Thyroid gland (tissue), 4 donors: ENCODE data around the gene HTR4. TPM values are rescaled to one million over a fixed set of nuclear protein-coding genes. Genes with fewer than 3 reads are reported as not detected.

Source experiments
- DNase-seq, 2 donors: peaks; one replicate each; pipeline ENCODE4 v3.0.0-alpha.2; 2019
- H3K27ac ChIP-seq, 3 donors: fragments of 200-600 bp; sonication (generic); 1 replicate in 2 of 3; 2 replicates in 1 of 3; pipeline ENCODE4 v1.5.1; 2016 to 2019; ENCODE audit warnings: mild to moderate bottlenecking in 1 of 3, moderate library complexity in 1 of 3
- H3K27me3 ChIP-seq: fragments of 200-600 bp; sonication (generic); one replicate; pipeline ENCODE4 v1.5.1; 2019
- H3K36me3 ChIP-seq, 2 donors: fragments of 200-600 bp; sonication (generic); one replicate each; pipeline ENCODE4 v1.5.1; 2016 to 2019
- H3K4me1 ChIP-seq, 2 donors: fragments of 200-600 bp; sonication (generic); one replicate each; pipeline ENCODE4 v1.5.1; 2017 to 2019
- H3K4me3 ChIP-seq, 3 donors: fragments of 200-600 bp; sonication (generic); replicated peaks in 1 of 3; 1 replicate in 2 of 3; 2 replicates in 1 of 3; pipeline ENCODE4 v1.5.1; 2016; ENCODE audit warnings: mild to moderate bottlenecking in 1 of 3
- H3K9me3 ChIP-seq: fragments of 200-600 bp; sonication (generic); one replicate; pipeline ENCODE4 v1.5.1; 2017
- CTCF ChIP-seq, 6 experiments: fragments of 200-600 bp in 3 of 6; fragments of 450-650 bp in 3 of 6; sonication (generic) in 3 of 6; IDR thresholded peaks; one replicate each; pipeline ENCODE4 v1.5.1; 2016 to 2019; ENCODE audit warnings: antibody characterized with exemption in 6 of 6, mild to moderate bottlenecking in 2 of 6, inconsistent platforms in 1 of 6, moderate library complexity in 1 of 6
- POLR2A ChIP-seq, 2 donors: fragments of 450-650 bp; IDR thresholded peaks; one replicate each; pipeline ENCODE4 v1.6.1; 2017; ENCODE audit warnings: antibody characterized with exemption in 2 of 2, mild to moderate bottlenecking in 2 of 2, moderate library complexity in 1 of 2
- WGBS, 2 donors: methylation state at CpG; one replicate each; pipeline ENCODE4 v1.1.5; 2017; 5-methylcytosine and 5-hydroxymethylcytosine counted together
- intact Hi-C: fragments of 100-400 bp; cut with DNase I; formaldehyde crosslinking; loops from one replicate; pipeline ENCODE4 v1.15.1; 2023
- total RNA-seq, 4 donors: library from RNA; depleted of rRNA; stranded (reverse); fragments of >200 nt; gene quantifications; one replicate each; pipeline ENCODE4 v1.2.3, GENCODE V29; 2016

Gene HTR4
- total RNA-seq, 4 donors from 2014 or later, result not detected

DNA sequence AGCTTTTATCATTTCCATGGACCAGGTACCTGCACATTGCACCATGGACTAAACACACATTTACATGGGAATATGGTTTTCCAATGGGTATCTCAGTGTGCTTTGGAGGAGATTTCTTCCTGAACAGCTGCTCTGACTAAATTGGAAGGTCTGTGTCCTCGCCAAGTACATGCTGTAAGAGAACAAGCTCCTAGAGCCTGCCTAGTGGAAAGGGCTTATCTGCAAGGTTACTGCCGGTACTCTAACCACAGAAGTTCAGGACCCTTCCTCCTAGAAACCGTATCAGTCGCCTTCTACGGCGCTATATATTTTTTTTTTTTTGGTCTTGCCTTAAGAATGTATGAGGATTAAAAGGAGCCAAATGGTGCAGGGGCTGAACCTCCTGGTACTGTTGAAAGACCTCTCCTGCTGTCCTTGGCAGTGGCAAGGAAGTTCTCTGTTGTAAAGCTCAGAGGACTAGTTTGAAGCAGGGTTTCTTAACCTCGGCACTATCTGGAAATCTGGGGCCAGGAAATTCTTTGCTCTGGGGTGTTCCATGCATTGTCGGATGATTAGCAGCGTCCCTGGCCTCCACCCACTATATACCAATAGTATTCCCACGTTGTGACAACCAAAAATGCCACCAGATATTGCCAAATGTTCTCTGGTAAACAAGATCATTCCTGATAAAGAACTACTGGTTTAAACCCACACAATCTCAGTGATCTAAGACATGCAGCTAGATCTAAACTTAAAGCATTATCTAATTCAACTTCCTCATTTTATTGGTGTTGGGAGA is 163.1 kb downstream of the HTR4 start:
- TF ChIP-seq POLR2A (IDR thresholded peaks at IDR 0.05), result no peak
- TF ChIP-seq CTCF (IDR thresholded peaks at IDR 0.05), result no peak
- intact Hi-C loops, result no loop called here
- 63 to 72% methylated on average over 10 of the region's 10 CpGs for WGBS, 2 donors

DNA sequence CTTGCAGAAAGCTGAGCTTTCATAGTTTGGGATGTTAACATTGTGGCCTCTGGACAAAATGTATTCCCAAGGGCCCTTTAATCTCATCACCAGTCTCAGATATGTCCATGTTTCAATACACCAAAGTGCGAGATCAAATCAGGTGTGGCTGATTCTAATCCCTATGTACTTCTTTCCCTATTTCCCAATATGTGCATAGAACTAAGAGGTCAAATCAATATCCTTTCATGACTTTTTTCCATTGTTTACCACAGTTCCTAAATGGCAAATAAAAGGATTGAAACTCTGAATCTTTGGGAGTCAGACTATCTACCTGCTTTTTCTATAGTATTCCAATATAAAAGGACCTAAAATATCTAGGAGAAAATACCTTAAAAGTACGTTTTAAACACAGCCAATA is 165.6 kb downstream of the HTR4 start:
- H3K36me3 ChIP-seq, result no peaks in the 10 kb centered on the region
- no peaks in the 10 kb centered on the region for H3K27me3 ChIP-seq
- H3K27ac ChIP-seq, result no peak overlapping the region
- intact Hi-C loops, result no loop called here
- no peaks in the 10 kb centered on the region for H3K9me3 ChIP-seq
- no peak overlapping the region for H3K4me3 ChIP-seq
- no peak for TF ChIP-seq POLR2A (IDR thresholded peaks at IDR 0.05)
- no peak for TF ChIP-seq CTCF (IDR thresholded peaks at IDR 0.05)
- H3K4me1 ChIP-seq, result no peaks in the 10 kb centered on the region
- no peak for DNase-seq
- WGBS, 2 donors, result 73 to 83% methylated on average over 2 of the region's 2 CpGs

More for the DNA sequence above, 163.1 kb downstream of the HTR4 start:
- Histone ChIP-seq H3K4me3 (no peak overlapping the region), H3K4me1 (no peaks in the 10 kb centered on the region), H3K9me3 (no peaks in the 10 kb centered on the region), H3K27ac (no peak overlapping the region), H3K36me3 (no peaks in the 10 kb centered on the region), H3K27me3 (no peaks in the 10 kb centered on the region)
- no peak for DNase-seq

DNA sequence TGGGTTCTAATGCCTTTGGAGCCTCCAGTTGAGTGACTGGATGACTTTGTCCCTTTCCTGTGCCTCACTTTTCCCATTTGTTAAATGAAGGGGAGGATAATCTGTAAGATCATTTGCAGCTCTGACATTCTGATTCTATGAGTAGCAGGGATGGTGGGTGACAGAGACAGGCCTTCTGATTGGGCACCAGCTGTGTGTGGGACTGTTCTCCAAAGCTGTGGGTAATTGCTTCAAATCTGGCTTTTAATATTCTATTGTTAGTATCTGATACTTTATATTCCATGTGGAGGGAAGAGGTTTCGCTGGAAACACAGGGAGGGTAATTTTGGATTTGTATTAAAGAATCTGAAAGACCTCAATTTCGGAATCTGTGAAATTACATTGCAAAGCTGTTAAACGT is 167.9 kb downstream of the HTR4 start:
- TF ChIP-seq POLR2A (IDR thresholded peaks at IDR 0.05) (no peak), CTCF (IDR thresholded peaks at IDR 0.05) (no peak)
- Histone ChIP-seq H3K9me3 (no peaks in the 10 kb centered on the region), H3K4me3 (no peak overlapping the region), H3K36me3 (no peaks in the 10 kb centered on the region), H3K27me3 (no peaks in the 10 kb centered on the region), H3K27ac (no peak overlapping the region), H3K4me1 (no peaks in the 10 kb centered on the region)
- 80% methylated on average over 3 of the region's 3 CpGs for WGBS, 2 donors
- intact Hi-C loops, result no loop called here
- DNase-seq, result no peak

DNA sequence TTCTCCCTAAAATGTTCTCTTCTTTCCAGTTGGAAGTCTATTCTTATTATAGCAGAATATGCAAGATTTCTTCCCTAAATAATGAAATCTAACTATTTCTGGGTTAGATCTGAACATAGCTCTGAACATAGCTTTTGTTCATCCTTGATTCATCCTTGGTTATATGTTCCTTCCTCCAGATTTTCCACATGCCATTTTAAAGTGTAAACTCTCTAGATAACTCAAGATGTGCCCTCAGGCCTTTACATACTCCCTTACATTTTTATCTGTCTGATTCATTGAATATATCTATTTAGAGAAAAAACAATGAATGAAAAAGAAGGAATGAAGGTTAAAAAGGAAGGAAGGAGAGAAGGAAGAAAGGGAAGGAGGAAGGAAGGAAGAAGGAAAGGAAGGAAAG is 169.7 kb downstream of the HTR4 start:
- DNase-seq, result no peak
- no peak overlapping the region for H3K4me3 ChIP-seq
- intact Hi-C loops, result loop anchor here (5.0 kb wide), 1 partner anchor 42 kb away; no protein-coding TSS in a partner anchor
- H3K4me1 ChIP-seq, result no peaks in the 10 kb centered on the region
- no peaks in the 10 kb centered on the region for H3K9me3 ChIP-seq
- no peak overlapping the region for H3K27ac ChIP-seq
- TF ChIP-seq POLR2A (IDR thresholded peaks at IDR 0.05) (no peak), CTCF (IDR thresholded peaks at IDR 0.05) (no peak)
- no peaks in the 10 kb centered on the region for H3K36me3 ChIP-seq
- no peaks in the 10 kb centered on the region for H3K27me3 ChIP-seq

DNA sequence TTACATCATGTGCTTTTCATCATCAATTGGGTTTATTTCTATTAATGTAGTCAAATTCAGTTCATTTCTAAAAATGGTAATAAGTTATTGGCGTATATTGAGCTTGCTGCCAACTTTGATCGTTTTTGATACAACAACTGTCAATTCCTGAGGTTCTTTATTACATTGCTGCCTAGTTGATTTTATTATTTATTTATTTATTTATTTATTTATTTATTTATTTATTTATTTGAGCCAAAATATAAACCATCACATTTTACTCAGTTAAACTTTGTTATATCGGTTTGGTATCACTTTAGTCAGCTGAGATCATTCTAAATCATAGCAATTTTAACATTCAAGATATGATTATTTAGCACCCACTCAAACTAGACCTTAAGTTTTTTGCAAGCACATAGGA is 170.6 kb downstream of the HTR4 start:
- intact Hi-C loops, result loop anchor here (5.0 kb wide), 1 partner anchor 41 kb away; no protein-coding TSS in a partner anchor
- WGBS, 2 donors, result 93 to 95% methylated on average over 3 of the region's 3 CpGs
- Histone ChIP-seq H3K4me1 (no peaks in the 10 kb centered on the region), H3K9me3 (no peaks in the 10 kb centered on the region), H3K36me3 (no peaks in the 10 kb centered on the region), H3K27me3 (no peaks in the 10 kb centered on the region), H3K4me3 (no peak overlapping the region), H3K27ac (no peak overlapping the region)
- TF ChIP-seq POLR2A (IDR thresholded peaks at IDR 0.05) (no peak), CTCF (IDR thresholded peaks at IDR 0.05) (no peak)
- DNase-seq, result no peak
